Omental fat pad (tissue), 4 donors: ENCODE measurements around the gene SNHG17. TPM values are rescaled to one million over a fixed set of nuclear protein-coding genes. Genes with fewer than 3 reads are reported as not detected.

Experiments used
- ATAC-seq: fragments of 150-250 bp; one replicate; pipeline ENCODE4 v1.9.1; 2016; ENCODE audit warnings: mild to moderate bottlenecking, moderate library complexity; ENCODE audit not compliant: low FRiP score
- DNase-seq: peaks from one replicate; pipeline ENCODE4 v3.0.0-alpha.2; 2019; ENCODE audit warnings: low spot score
- total RNA-seq, 4 donors: library from RNA; depleted of rRNA; stranded (reverse); fragments of >200 nt; gene quantifications; one replicate each; pipeline ENCODE4 v1.1.0, GENCODE V29; 2016
- TF ChIP-seq, protein P1 (sequence below), 3 donors: fragments of 450-650 bp; IDR thresholded peaks; one replicate each; pipeline ENCODE4 v1.5.1; 2016 to 2017; ENCODE audit warnings: antibody characterized with exemption in 3 of 3, mild to moderate bottlenecking in 3 of 3, moderate library complexity in 2 of 3

The SNHG17 gene
- total RNA-seq, 4 donors from 2014 or later: 19.5 to 66.1 (median 33.4) TPM

DNA sequence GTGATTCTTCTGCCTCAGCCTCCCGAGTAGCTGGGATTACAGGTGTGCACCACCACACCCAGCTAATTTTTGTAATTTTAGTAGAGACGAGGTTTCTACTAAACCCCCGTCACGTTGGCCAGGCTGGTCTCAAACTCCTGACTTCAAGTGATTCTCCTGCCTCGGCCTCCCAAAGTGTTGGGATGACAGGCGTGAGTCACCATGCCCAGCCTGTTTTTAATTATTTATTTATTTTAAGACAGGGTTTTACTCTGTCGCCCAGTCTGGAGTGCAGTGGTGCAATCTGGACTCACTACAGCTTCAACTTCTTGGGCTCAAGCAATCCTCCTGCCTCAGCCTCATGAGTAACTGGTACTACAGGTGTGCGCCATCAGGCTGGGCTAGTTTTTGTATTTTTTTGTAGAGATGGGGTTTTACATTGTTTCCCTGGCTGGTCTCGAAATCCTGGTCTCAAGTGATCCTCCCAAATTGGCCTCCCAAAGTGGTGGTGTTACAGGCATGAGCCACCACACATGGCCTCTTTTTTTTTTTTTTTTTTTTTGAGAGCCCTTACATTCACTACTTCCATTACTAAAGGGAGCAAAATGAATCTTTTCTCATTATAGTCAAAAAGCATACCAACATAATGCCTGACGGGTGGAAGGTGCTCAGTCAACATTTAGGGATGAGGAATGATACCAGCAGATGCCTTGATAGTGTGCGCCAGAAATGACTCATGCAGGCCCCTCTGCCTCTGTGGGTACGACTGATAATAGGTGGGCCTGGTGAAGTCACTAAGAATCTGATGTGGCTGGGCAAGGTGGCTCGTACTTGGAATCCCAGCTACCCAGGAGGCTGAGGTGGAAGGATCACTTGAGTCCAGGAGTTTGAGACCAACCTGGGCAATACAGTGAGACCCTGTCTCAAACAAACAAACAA, 19.7 kb upstream of the SNHG17 start:
- TF ChIP-seq, protein P1, sequence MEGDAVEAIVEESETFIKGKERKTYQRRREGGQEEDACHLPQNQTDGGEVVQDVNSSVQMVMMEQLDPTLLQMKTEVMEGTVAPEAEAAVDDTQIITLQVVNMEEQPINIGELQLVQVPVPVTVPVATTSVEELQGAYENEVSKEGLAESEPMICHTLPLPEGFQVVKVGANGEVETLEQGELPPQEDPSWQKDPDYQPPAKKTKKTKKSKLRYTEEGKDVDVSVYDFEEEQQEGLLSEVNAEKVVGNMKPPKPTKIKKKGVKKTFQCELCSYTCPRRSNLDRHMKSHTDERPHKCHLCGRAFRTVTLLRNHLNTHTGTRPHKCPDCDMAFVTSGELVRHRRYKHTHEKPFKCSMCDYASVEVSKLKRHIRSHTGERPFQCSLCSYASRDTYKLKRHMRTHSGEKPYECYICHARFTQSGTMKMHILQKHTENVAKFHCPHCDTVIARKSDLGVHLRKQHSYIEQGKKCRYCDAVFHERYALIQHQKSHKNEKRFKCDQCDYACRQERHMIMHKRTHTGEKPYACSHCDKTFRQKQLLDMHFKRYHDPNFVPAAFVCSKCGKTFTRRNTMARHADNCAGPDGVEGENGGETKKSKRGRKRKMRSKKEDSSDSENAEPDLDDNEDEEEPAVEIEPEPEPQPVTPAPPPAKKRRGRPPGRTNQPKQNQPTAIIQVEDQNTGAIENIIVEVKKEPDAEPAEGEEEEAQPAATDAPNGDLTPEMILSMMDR (IDR thresholded peaks at IDR 0.05): no peak
- no peak for ATAC-seq
- no peak for DNase-seq

DNA sequence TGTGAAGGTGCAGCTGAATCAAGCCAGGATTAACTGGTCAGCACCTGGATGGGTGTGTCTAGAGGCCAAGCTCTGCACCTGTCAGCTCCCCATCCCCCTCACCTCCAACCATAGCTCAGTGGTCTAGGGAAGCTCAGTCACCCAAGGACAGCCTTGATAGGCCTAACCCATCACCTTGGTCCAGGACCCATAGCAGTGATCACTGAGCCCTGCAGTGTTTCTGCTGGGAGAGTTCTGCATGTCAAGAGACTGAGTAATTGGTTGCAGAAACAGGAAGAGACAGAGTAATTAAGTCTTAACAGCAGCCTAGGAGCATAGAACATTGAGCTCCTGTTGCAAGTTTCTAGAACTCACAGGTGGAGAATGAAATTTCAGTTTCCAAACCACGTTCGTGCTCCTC, 18.8 kb upstream of the SNHG17 start:
- DNase-seq (no peak), ATAC-seq (no peak)
- TF ChIP-seq, protein P1 (IDR thresholded peaks at IDR 0.05): no peak

DNA sequence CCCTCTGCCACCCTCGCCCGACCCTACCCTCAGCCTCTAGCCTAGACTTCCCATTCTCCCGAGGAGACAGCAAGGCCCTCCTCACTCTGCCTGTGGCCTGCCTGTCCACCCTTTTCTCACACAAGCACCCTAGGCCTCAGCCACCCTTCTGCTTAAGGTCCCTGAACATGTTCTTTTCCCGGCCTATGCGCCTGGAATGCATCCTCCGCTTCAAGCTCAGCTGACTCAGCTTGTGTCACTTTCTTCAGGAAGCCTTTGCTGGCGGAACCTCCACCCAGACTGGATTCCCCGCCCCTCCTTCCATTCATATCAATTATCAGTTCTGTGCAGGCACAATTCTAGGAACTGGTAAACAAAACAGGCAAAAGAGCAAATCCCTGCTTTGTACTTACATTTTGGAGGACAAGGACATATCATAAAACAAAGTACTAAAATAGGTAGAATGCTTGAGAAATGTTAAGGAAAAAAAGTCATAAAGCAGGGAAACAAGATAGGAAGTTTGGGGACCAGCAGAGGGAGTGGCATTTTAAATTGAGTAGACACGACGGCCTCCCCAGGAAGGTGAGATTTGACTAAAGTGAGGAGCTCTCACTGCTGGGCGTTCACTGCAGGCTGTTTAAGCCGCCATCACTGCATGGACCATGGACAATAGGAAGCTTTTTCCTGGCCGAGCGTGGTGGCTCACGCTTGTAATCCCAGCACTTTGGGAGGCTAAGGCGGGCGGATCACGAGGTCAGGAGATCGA, 17.9 kb upstream of the SNHG17 start:
- DNase-seq (no peak), ATAC-seq (no peak)
- TF ChIP-seq, protein P1 (IDR thresholded peaks at IDR 0.05): no peak

DNA sequence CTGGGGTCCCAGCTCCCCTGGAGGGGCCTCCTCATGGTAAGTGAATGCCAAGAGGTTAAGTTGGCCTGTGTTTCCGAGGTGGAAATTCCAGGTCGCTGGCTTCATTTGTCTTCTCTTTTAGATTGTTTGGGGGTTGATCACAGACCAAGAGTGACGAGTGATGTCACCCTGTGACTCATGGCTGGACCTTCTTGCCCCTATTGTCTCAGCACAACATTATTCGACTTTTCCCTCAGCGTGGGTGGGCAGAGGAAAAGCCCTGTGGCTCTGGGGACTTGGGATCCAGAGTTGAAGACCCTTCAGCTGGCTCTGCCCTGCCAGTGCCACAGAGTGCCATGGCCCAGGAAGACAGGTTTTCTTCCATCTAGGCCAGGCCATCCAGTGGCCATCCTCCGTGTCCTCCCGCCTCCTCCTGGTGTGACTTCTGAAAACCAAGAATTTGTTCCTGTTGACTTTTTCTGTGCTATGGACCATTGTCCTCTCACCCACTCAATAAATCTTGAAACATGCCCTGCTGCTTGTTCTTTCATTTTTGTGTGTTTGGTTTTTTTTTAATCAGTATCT, 15.4 kb upstream of the SNHG17 start:
- DNase-seq (no peak), ATAC-seq (no peak)
- TF ChIP-seq, protein P1 (IDR thresholded peaks at IDR 0.05): no peak

DNA sequence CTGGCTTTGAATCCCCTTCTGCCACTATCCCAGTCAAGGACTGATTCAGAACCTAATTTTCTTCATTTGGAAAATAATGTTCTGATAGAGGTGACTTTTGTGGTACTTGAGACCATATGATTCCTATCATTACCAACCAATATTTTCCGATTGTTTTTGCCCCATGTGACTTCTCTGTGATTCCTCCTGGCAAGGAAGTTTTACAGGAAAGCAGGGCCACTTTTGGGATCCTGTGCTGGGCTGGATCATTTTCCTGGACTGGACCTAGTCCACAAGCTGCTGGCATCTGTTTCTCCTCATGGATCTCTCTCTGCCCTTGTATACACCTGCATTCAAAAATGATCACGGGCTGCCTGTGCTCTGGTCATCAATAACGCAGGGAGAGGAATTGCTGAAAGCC, 13.9 kb upstream of the SNHG17 start:
- DNase-seq (no peak), ATAC-seq (no peak)
- TF ChIP-seq, protein P1 (IDR thresholded peaks at IDR 0.05): no peak

DNA sequence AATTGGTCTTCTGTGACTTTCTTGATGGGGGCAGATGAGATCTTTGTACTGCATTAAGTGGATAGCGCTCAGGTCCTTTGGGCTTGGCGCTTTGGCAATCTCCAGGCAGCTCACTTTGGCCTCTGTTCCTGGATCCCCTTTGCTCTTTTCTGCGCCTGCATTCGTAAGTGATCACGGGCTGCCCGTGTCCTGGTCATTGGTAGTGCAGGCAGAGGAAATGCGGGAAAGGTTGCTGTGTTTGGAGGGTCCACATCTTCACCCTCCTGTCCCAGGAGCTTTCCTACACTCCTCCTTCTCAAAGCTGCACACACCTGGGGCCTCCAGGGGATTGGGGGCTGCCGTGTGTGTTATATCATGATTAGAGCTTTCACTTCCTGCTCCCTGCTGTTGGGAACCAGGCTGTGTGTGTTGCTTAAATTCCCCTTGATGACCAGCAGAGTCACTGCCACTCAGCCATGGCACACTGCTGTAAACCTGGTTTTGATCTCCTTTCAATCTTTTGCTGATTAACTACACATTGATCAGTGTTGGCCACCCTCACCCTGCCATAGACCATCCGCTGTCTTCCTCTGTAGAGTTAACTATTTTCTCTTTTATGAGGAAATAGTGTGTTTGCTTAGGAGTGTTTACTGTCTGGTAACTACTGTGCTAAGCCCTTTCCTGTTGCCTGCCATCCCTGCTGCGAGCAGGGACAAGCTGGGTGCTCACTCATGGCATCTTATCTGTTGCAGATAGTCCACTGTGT, 13.0 kb upstream of the SNHG17 start:
- DNase-seq (no peak), ATAC-seq (no peak)
- TF ChIP-seq, protein P1 (IDR thresholded peaks at IDR 0.05): no peak
